Measurements from ENCODE around the gene UBXN11.

- TF ChIP-seq YY1 (IDR thresholded peaks at IDR 0.05; ENCODE audit: insufficient read depth, insufficient read length): no peak
- no peak for TF ChIP-seq ZNF274 (IDR thresholded peaks at IDR 0.05; ENCODE audit: low read depth, low read length)
Observed at GRCh38 chr1:26259005-26259404, 47.4 kb downstream of the UBXN11 start.
